Effector CD8-positive, alpha-beta T cell (primary cell): Measurements from ENCODE around the gene TRAF3.
"Not testable (repeated sequence)": the region's sequence is repeated elsewhere in the genome, so short reads cannot be mapped to it uniquely, and the experiment has no call there.

Experiments used
- DNase-seq: peaks from one replicate; lab custom pipeline; 2025; lab: John Stamatoyannopoulos, UW

The TRAF3 gene

GRCh38 chr14:102923201-102923924, 146.1 kb downstream of the TRAF3 start:
- no peak for DNase-seq

DNA sequence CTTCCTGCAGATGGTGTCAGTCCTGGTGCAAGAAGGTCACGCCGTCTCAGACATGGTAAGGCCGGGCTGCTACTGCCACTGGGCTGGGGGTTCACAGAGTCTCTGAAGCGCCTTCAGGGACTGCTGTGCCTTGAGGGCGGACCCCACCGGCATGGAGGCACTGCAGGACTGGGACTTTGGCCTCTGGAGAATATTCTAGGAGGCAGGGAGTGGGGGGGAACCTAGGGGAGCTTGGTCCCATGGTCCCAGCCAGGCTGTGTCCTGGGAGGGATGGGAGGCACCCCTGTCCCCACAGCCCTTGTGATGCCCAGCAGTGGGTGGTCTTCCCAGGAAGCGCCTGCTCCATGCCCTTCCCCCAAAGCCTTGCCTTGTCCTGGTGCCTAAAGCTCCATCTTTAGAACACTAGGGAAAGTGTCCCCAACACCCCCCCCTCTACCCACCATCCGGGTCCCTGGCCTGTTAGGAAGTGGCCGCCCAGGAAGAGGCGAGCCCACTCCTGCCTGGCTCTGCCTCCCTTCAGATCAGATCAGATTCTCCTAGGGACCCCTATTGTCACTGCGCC, 146.8 kb downstream of the TRAF3 start:
- DNase-seq = no peak

GRCh38 chr14:102924632-102925588, 147.7 kb downstream of the TRAF3 start:
- DNase-seq = no peak

- DNase-seq = no peak
Measured at GRCh38 chr14:102925646-102926045, 148.4 kb downstream of the TRAF3 start.

DNA sequence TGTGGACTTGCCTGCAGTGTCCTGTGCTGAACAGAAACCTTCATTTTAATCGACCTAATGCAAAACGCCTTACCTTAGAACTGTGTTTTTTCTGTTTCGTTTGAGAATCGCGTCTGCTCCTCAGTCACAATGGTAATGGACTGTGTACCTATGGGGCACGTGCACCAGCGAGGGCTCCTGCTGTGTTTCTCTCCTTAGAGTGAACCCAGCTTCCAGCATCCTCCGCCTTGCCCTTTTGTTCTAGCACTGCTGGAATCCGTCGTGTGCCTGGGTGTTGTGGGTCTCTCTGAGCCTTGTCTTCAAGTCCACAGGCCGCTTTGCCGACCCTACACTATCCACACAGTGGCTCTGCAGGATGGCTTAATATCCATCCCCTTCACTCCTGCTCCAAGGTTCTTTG, 148.9 kb downstream of the TRAF3 start:
- DNase-seq = no peak

DNA sequence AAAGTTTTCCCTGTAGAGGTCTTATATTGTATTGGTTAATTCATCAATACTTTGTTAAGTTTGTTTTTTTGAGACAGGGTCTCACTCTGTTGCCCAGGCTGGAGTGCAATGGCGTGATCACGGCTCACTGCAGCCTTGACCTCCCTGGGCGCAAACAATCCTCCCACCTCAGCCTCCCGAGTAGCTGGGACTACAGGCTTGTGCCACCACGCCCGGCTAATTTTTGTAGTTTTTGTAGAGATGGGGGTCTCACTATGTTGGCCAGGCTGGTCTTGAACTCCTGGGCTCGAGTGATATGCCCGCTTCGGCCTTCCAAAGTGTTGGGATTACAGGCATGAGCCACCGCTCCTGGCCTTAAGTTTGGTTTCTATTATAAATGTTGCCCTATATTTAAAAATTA, 149.6 kb downstream of the TRAF3 start:
- not testable (repeated sequence) for DNase-seq

GRCh38 chr14:102927346-102927877, 150.2 kb downstream of the TRAF3 start:
- DNase-seq = no peak

DNA sequence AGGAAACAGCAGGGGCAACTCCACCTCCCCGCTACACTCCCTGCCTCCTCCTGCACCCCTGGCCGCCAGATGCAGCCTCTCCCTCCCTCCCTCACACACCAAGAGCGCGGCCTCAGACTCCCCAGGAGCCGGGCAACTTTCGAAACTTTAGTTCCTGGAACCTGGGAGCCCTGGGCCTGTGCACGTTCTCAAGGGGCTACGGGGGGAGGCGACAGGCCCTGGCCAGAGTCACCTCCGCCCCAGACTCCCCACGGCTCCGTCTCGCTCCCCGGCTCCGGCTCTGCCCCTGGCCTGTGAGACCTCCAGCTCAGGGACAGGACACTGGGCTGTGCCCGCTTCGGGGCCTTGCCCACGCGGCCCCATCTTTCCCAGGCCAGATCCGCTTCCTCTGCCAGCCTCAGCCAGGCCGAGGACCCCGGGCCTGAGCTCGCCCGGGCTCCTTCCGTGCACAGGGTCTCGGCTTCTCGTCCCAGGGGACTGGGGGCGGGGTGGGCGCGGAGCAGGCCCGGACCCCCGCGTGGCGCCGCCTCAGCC, 150.7 kb downstream of the TRAF3 start:
- no peak for DNase-seq

DNA sequence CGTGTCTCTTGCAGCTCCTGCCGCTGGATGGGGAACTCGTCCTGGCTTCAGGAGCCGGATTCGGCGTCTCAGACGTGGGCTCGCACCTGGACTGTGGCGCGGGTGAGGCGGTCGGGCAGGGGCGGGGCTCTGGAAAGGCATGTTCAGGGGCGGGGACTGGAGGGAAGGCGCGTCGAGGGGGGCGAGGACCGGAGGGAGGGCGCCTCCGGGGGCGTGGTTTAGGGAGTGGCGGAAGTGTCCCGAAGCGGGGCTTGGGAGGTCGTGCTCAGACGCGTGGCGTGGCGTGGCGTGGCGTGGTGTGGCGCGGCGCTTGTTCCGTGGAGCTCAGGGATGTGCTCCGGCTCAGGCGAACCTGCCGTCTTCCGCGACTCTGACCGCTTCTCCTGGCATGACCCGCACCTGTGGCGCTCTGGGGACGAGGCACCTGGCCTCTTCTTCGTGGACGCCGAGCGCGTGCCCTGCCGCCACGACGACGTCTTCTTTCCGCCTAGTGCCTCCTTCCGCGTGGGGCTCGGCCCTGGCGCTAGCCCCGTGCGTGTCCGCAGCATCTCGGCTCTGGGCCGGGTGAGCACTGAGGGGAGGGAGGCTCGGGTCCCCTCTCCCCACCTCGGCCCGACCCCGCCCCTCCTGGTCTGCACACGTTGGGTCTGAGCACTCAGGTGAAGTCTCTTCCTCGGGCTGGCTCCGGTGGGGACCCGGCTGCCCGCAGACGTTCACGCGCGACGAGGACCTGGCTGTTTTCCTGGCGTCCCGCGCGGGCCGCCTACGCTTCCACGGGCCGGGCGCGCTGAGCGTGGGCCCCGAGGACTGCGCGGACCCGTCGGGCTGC, 151.4 kb downstream of the TRAF3 start:
- peak; percentile 78 for DNase-seq

GRCh38 chr14:102929241-102930137, 152.2 kb downstream of the TRAF3 start:
- DNase-seq = no peak

DNA sequence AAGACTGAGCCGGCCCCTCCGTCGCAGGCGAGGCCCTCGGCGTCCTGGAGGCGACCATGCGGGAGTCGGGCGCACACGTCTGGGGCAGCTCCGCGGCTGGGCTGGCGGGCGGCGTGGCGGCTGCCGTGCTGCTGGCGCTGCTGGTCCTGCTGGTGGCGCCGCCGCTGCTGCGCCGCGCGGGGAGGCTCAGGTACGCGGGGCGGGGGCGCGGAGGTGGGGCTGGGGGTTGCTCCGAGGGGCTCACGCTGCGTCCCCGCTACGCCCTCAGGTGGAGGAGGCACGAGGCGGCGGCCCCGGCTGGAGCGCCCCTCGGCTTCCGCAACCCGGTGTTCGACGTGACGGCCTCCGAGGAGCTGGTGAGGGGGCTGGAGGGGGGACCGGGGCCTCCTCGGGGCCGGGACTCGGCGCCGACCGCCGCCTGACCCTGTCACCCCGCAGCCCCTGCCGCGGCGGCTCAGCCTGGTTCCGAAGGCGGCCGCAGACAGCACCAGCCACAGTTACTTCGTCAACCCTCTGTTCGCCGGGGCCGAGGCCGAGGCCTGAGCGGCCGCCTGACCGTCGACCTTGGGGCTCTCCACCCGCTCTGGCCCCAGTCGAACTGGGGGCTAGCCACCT, 153.0 kb downstream of the TRAF3 start:
- DNase-seq = no peak

- no peak for DNase-seq
Measured at GRCh38 chr14:102930753-102931579, 153.7 kb downstream of the TRAF3 start.

- no peak for DNase-seq
Measured at GRCh38 chr14:102931580-102932285, 154.5 kb downstream of the TRAF3 start.

GRCh38 chr14:102932484-102933248, 155.4 kb downstream of the TRAF3 start:
- DNase-seq = no peak

DNA sequence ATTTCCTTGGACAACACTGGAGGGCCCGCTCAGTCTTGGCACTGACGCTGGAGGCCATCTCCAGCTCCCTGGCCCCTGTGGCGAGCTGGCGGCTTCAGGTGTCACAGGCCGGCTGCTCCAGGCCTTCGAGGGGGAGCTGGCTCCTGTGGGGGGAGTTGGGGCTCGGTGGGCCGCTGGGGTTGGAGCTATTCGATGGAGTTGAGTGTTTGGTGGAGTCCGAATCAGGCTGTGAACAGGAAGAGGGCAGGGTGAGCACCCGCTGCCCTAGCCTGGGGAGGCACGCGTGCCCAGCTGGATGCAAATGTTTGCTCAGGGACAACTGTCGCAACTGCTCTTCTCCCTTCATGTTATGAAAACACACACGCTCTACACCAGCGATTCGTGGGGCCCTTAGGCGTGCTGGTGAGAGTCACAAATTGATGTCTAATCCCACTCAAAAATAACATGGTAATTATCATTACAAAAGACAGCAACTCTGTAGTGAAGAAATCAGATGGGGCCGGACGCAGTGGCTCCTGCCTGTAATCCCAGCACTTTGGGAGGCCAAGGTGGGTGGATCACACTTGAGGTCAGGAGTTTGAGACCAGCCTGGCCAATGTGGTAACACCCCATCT, 156.5 kb downstream of the TRAF3 start:
- DNase-seq = no peak

- DNase-seq = no peak
Measured at GRCh38 chr14:102935756-102936155, 158.5 kb downstream of the TRAF3 start.
